PC-9 (cell line): ENCODE results near the gene ABCF3. TPM values are rescaled to one million over a fixed set of nuclear protein-coding genes. Genes with fewer than 3 reads are reported as not detected.

ENCODE experiments used
- BruUV-seq: library from RNA; stranded (reverse); fragments of 400-500 nt; replicated peaks from 2 replicates; lab custom pipeline; 2021; lab: Mats Ljungman, UMichigan
- CTCF ChIA-PET: fragments of 300-600 bp; sonication (Branson Sonifier 250); formaldehyde crosslinking; loops from one replicate; lab custom pipeline; 2022; ENCODE audit warnings: antibody characterized with exemption; lab: Charles Lee
- POLR2A ChIA-PET: fragments of 300-600 bp; sonication (Branson Sonifier 250); formaldehyde crosslinking; loops from one replicate; lab custom pipeline; 2022; ENCODE audit warnings: antibody characterized with exemption; ENCODE audit not compliant: unreplicated experiment; lab: Charles Lee
- DNase-seq, 2 experiments: peaks; one replicate each; pipeline versions ENCODE4 v3.0.0 to v3.0.0-alpha.2; 2015 to 2022; ENCODE audit warnings: mixed read lengths in 1 of 2
- H2AFZ ChIP-seq: fragments of 200-600 bp; sonication (generic); 2 replicates; pipeline ENCODE4 v1.8.1; 2017; ENCODE audit warnings: antibody characterized with exemption
- H3F3A ChIP-seq: fragments of 200-600 bp; sonication (generic); 2 replicates; pipeline ENCODE4 v1.8.1; 2017; ENCODE audit warnings: antibody characterized with exemption, mild to moderate bottlenecking, low read depth; ENCODE audit not compliant: insufficient read depth
- H3K27ac ChIP-seq: fragments of 200-600 bp; sonication (generic); 2 replicates; pipeline ENCODE4 v1.6.1; 2016; ENCODE audit warnings: mixed run types
- H3K27me3 ChIP-seq: fragments of 200-600 bp; sonication (generic); 2 replicates; pipeline ENCODE4 v1.6.1; 2016; ENCODE audit warnings: low read depth, mixed run types; ENCODE audit not compliant: insufficient read depth
- H3K36me3 ChIP-seq: fragments of 200-600 bp; sonication (generic); 2 replicates; pipeline ENCODE4 v1.6.1; 2016; ENCODE audit warnings: low read depth, mixed run types
- H3K4me1 ChIP-seq: fragments of 200-600 bp; sonication (generic); replicated peaks from 2 replicates; pipeline ENCODE4 v1.6.1; 2016; ENCODE audit warnings: mixed run types; ENCODE audit not compliant: insufficient read depth
- H3K4me2 ChIP-seq: fragments of 200-600 bp; sonication (generic); 2 replicates; pipeline ENCODE4 v1.6.1; 2017; ENCODE audit warnings: mixed run types
- H3K4me3 ChIP-seq: fragments of 200-600 bp; sonication (generic); 2 replicates; pipeline ENCODE4 v1.6.1; 2016; ENCODE audit warnings: mixed run types
- H3K79me2 ChIP-seq: fragments of 200-600 bp; sonication (generic); 2 replicates; pipeline ENCODE4 v1.6.1; 2017; ENCODE audit warnings: low read depth, mixed run types
- H3K9me2 ChIP-seq: fragments of 200-600 bp; sonication (generic); 2 replicates; pipeline ENCODE4 v1.8.1; 2017; ENCODE audit warnings: mild to moderate bottlenecking; ENCODE audit not compliant: insufficient read depth
- H3K9me3 ChIP-seq: fragments of 200-600 bp; sonication (generic); 2 replicates; pipeline ENCODE4 v1.8.1; 2016; ENCODE audit warnings: low read depth; ENCODE audit not compliant: insufficient read depth
- H4K20me1 ChIP-seq: fragments of 200-600 bp; sonication (generic); 2 replicates; pipeline ENCODE4 v1.8.1; 2017; ENCODE audit not compliant: insufficient read depth
- CTCF ChIP-seq: fragments of 200-600 bp; sonication (generic); conservative IDR thresholded peaks from 2 replicates; pipeline ENCODE4 v1.6.1; 2017; ENCODE audit warnings: mixed run types, antibody characterized with exemption, mild to moderate bottlenecking, moderate library complexity
- EZH2 ChIP-seq: fragments of 200-600 bp; sonication (generic); IDR thresholded peaks from 2 replicates; pipeline ENCODE4 v1.8.0; 2017; ENCODE audit warnings: antibody characterized with exemption, low read depth
- intact Hi-C: fragments of 100-400 bp; cut with micrococcal nuclease; formaldehyde crosslinking; loops from one replicate; pipeline ENCODE4 v1.10.0; 2022; ENCODE audit not compliant: unreplicated experiment
- total RNA-seq: library from RNA; stranded (reverse); gene quantifications from 2 replicates; pipeline ENCODE4 v1.2.3, GENCODE V29; 2021

Gene ABCF3
- total RNA-seq, 1 experiment from 2014 or later, result 98.8 TPM

- peaks cover 53% of the 10 kb centered on the region for H3K36me3 ChIP-seq
- CTCF ChIA-PET, result no interaction called here
These were observed 6.9 kb downstream of the ABCF3 start for GRCh38 chr3:184192889-184193288.

GRCh38 chr3:184193991-184194539, 8.1 kb downstream of the ABCF3 start:
- H3K4me1 ChIP-seq, result no peaks in the 10 kb centered on the region
- intact Hi-C loops, result no loop called here
- H2AFZ ChIP-seq, result no peak overlapping the region
- no peak for TF ChIP-seq EZH2
- TF ChIP-seq CTCF, result no peak
- no peaks in the 10 kb centered on the region for H3K9me2 ChIP-seq
- ChIA-PET CTCF (no interaction called here), POLR2A (no interaction called here)
- no peak overlapping the region for H3K4me3 ChIP-seq
- no peak overlapping the region for H3K27ac ChIP-seq
- H4K20me1 ChIP-seq, result no peaks in the 10 kb centered on the region
- BruUV-seq, result no TSS peak
- DNase-seq, result no peak
- H3K27me3 ChIP-seq, result no peaks in the 10 kb centered on the region
- H3K9me3 ChIP-seq, result no peaks in the 10 kb centered on the region
- peaks cover 13% of the 10 kb centered on the region for H3F3A ChIP-seq
- H3K36me3 ChIP-seq, result peaks cover 44% of the 10 kb centered on the region
- peaks cover 6% of the 10 kb centered on the region; the same call in 1 of the 2 replicates for H3K79me2 ChIP-seq
- H3K4me2 ChIP-seq, result no peak overlapping the region

More at GRCh38 chr3:184192889-184193288, 6.9 kb downstream of the ABCF3 start:
- no TSS peak for BruUV-seq
- Histone ChIP-seq H3K9me3 (no peaks in the 10 kb centered on the region), H3F3A (peaks cover 13% of the 10 kb centered on the region), H3K27me3 (no peaks in the 10 kb centered on the region), H2AFZ (no peak overlapping the region), H3K9me2 (no peaks in the 10 kb centered on the region), H3K79me2 (peaks cover 17% of the 10 kb centered on the region), H3K4me1 (no peaks in the 10 kb centered on the region), H4K20me1 (peaks cover 5% of the 10 kb centered on the region; the same call in 1 of the 2 replicates), H3K27ac (no peak overlapping the region), H3K4me3 (no peak overlapping the region), H3K4me2 (no peak overlapping the region)
- POLR2A ChIA-PET, result no interaction called here
- TF ChIP-seq CTCF, result no peak
- no peak for TF ChIP-seq EZH2
- no peak for DNase-seq
- intact Hi-C loops, result no loop called here

GRCh38 chr3:184196536-184196935, 10.5 kb downstream of the ABCF3 start:
- H3F3A ChIP-seq, result peaks cover 13% of the 10 kb centered on the region
- H3K27ac ChIP-seq, result no peak overlapping the region
- no peaks in the 10 kb centered on the region for H3K79me2 ChIP-seq
- H3K4me1 ChIP-seq, result no peaks in the 10 kb centered on the region
- H2AFZ ChIP-seq, result no peak overlapping the region
- intact Hi-C loops, result no loop called here
- no peaks in the 10 kb centered on the region for H3K27me3 ChIP-seq
- no TSS peak for BruUV-seq
- no peak for DNase-seq
- no peaks in the 10 kb centered on the region for H4K20me1 ChIP-seq
- H3K4me3 ChIP-seq, result no peak overlapping the region
- POLR2A ChIA-PET, result interaction anchor here (0.7 kb wide), 1 partner anchor 10 kb away, joined by 3 read pairs; no protein-coding TSS in a partner anchor
- peaks cover 25% of the 10 kb centered on the region for H3K36me3 ChIP-seq
- CTCF ChIA-PET, result no interaction called here
- no peak overlapping the region for H3K4me2 ChIP-seq
- no peaks in the 10 kb centered on the region for H3K9me3 ChIP-seq
- no peaks in the 10 kb centered on the region for H3K9me2 ChIP-seq
- TF ChIP-seq CTCF, result no peak
